Left lung (tissue), 10 donors: Measurements from ENCODE around the gene CRYBA2. TPM values are rescaled to one million over a fixed set of nuclear protein-coding genes. Genes with fewer than 3 reads are reported as not detected.

ENCODE experiments used
- ATAC-seq: fragments of 200-7000 bp; cut with Tn5 transposase; one replicate; pipeline ENCODE4 v1.9.1; 2020; ENCODE audit warnings: moderate library complexity
- DNase-seq, 4 donors: peaks; one replicate each; pipeline ENCODE4 v3.0.0-alpha.2; 2013 to 2020
- H3K27ac ChIP-seq, 2 donors: fragments of 200-600 bp; sonication (generic) in 1 of 2; one replicate each; pipeline versions ENCODE4 v1.5.0 to v1.8.0; 2020 to 2021
- H3K27me3 ChIP-seq, 2 donors: fragments of 200-600 bp; sonication (generic) in 1 of 2; one replicate each; pipeline versions ENCODE4 v1.5.0 to v1.8.0; 2020 to 2021
- H3K36me3 ChIP-seq, 2 donors: fragments of 200-600 bp; sonication (generic) in 1 of 2; one replicate each; pipeline versions ENCODE4 v1.5.0 to v1.8.0; 2020 to 2021
- H3K4me1 ChIP-seq, 2 donors: fragments of 200-600 bp; one replicate each; pipeline ENCODE4 v1.8.0; 2021
- H3K4me3 ChIP-seq, 2 donors: fragments of 200-600 bp; sonication (generic) in 1 of 2; one replicate each; pipeline versions ENCODE4 v1.5.0 to v1.8.0; 2020 to 2021; ENCODE audit warnings: mild to moderate bottlenecking in 1 of 2
- H3K9me3 ChIP-seq, 2 donors: fragments of 200-600 bp; sonication (generic) in 1 of 2; one replicate each; pipeline versions ENCODE4 v1.5.0 to v1.8.0; 2020 to 2021
- intact Hi-C, 2 donors: fragments of 100-400 bp; cut with DNase I; formaldehyde crosslinking; loops; one replicate each; pipeline versions ENCODE4 v1.11.2 to v1.14.2; 2022
- polyA plus RNA-seq, 6 donors: library from polyadenylated mRNA; unstranded; fragments of 120-200 nt; gene quantifications; one replicate each; pipeline ENCODE4 v1.2.1, GENCODE V29; 2013; ENCODE audit not compliant: insufficient read length in 6 of 6
- total RNA-seq, 2 donors: library from RNA; stranded (reverse); fragmentation: NEBNext Ultra II Directional; extraction: Animal tissue kit (Norgen Biotek cat#: 25700); gene quantifications; one replicate each; pipeline ENCODE4 v1.2.1, GENCODE V29; 2021
- TF ChIP-seq, protein P1 (sequence below), 2 donors: fragments of 200-600 bp; sonication (generic) in 1 of 2; IDR thresholded peaks; one replicate each; pipeline versions ENCODE4 v1.5.0 to v1.8.0; 2021; ENCODE audit warnings: antibody characterized with exemption in 2 of 2
- donor health status: DM: no; HTN: yes; CAD: no.
- donor health status: DM: no; HTN: no; CAD: no.

The CRYBA2 gene
- total and polyA plus RNA-seq, 8 donors: 0.22 TPM; not detected in 7

DNA sequence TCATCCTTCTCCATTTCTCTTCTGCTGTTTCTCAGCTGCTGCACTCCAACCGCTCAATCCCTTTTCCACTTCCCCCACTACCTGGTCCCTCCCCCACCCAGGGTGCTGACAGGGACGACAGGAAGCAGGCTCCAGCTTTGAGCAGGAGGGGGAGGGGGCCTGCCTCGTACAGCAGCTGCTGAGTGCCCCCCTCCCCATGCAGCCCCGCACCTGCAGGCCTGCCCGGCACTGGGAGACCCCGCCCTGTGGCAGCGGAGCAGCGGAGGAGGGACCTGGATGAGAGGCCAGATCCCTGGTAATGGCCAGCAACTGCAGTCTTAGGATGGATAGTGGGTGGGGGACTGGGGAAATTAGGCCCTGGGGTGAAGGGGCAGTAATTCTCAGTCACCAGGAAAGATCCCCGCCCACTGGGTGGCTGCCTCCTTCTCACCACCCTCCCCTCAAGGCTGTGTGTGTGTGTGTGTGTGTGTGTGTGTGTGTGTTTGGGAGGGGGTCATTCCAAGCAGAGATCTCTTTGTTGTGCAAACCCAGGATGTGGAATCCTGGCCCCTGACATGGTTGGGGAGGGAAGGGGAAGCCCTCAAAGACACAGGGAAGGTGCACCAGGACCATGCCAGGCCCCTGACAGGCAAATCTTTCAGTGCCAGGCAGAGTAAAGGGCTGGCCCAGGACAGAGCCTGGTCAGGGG is 6.8 kb upstream of the CRYBA2 start:
- Histone ChIP-seq H3K27me3 (peaks cover 51 to 100% of the 10 kb centered on the region in 2 donors), H3K4me1 (peaks cover 13 to 29% of the 10 kb centered on the region in 2 donors), H3K4me3 (no peak overlapping the region), H3K36me3 (no peaks in the 10 kb centered on the region), H3K9me3 (no peaks in the 10 kb centered on the region), H3K27ac (no peak overlapping the region)
- intact Hi-C loops: no loop called here
- DNase-seq (no peak), ATAC-seq (no peak)
- TF ChIP-seq, protein P1, sequence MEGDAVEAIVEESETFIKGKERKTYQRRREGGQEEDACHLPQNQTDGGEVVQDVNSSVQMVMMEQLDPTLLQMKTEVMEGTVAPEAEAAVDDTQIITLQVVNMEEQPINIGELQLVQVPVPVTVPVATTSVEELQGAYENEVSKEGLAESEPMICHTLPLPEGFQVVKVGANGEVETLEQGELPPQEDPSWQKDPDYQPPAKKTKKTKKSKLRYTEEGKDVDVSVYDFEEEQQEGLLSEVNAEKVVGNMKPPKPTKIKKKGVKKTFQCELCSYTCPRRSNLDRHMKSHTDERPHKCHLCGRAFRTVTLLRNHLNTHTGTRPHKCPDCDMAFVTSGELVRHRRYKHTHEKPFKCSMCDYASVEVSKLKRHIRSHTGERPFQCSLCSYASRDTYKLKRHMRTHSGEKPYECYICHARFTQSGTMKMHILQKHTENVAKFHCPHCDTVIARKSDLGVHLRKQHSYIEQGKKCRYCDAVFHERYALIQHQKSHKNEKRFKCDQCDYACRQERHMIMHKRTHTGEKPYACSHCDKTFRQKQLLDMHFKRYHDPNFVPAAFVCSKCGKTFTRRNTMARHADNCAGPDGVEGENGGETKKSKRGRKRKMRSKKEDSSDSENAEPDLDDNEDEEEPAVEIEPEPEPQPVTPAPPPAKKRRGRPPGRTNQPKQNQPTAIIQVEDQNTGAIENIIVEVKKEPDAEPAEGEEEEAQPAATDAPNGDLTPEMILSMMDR (IDR thresholded peaks at IDR 0.05): no peak

DNA sequence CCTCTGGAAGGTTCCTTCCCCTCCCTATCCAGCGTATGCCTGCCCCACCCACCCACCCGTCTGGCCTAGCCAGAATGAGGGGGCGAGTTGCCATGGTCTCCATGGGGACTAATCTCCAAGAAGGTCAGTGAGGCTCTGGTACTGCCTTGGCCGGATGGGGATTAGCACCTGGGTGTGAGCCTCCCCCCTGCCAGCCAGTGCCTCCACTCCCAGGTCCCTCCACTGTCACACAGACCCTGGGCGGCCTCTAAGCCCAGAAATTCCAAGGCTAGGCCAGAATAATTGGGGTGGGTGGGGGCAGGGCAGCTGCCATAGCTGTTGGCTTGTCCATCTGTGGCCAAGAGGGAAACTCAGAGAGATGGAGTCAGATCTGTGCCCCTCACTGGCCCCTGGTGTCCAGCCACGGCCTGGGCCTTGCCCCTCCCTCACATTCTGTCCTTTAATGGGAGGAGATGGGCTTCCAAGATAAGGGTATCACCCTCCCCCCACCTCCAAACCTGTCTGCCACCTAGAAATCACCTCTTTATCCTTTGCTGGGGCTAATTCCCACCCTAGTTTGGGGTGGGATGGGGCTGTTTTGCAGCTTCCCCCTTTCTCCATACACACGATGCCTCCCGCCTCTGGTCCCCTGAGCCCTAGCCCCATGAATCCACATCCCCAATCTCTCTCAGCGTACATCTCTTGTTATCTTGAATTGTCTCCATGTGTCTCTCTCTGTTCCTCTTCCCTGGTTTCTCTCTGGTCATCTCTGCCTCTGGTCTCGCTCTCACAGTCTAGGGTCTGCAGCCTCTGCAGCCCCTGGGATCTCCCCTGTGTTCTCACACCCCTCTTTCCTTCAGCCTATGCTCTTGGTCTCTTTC is 6.0 kb upstream of the CRYBA2 start:
- H3K9me3 ChIP-seq: no peaks in the 10 kb centered on the region
- no peaks in the 10 kb centered on the region for H3K36me3 ChIP-seq
- intact Hi-C loops: no loop called here
- DNase-seq: no peak
- no peak overlapping the region for H3K4me3 ChIP-seq
- ATAC-seq: no peak
- no peak overlapping the region for H3K27ac ChIP-seq
- TF ChIP-seq, protein P1 (IDR thresholded peaks at IDR 0.05): no peak
- H3K4me1 ChIP-seq: peaks cover 13 to 29% of the 10 kb centered on the region in 2 donors
- peaks cover 59 to 100% of the 10 kb centered on the region in 2 donors for H3K27me3 ChIP-seq

DNA sequence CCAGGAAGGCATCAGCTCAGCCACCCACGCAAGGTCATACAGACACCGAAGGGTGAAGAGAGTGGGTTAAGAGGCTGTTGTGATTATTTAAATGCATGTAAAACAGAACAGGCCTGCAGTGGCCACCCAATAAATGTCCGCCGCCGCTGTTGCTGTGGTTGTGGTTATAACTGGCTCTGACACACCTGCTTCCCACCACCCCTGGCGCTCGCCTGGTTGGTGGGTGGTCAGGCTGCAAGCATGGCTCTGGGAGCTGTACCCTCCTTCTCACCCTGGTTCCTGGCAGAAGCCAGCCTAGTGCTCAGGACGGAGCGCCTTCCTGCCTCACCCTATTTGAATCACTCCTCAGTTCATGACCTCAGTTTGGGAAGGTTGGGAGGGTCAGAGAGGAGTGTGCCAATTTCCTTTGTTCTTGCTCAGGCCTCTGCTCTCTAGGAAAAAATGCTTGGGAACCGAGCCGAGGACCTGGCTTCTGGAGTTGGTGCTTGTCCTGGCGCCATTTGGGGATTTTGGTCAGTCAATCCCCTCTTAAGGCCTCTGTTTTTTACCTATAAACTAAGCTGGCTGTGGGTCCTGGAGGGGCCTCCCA is 5.3 kb upstream of the CRYBA2 start:
- Histone ChIP-seq H3K9me3 (no peaks in the 10 kb centered on the region), H3K4me1 (peaks cover 18 to 37% of the 10 kb centered on the region in 2 donors), H3K27ac (no peak overlapping the region), H3K4me3 (no peak overlapping the region), H3K36me3 (no peaks in the 10 kb centered on the region), H3K27me3 (peaks cover 66 to 100% of the 10 kb centered on the region in 2 donors)
- DNase-seq (no peak), ATAC-seq (no peak)
- intact Hi-C loops: no loop called here
- TF ChIP-seq, protein P1 (IDR thresholded peaks at IDR 0.05): no peak

DNA sequence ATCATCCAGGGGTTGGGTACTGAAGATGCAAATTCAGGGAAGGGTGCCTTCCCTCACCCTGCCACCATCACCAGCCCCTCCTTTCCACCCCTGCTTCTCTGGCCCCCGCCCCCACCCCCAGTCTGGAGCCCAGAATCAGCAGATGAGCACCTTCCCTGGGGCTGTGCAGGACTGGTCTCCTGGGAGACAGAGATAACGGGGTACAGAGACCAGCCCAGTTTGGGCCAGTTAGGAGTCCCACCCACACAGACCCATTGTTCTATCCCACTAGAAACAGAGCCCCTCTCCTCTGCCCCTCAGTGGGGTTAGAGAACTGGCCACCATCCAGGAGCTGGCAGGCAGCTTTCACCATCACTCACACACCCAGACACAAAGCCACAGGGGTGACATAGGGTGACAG is 4.5 kb upstream of the CRYBA2 start:
- TF ChIP-seq, protein P1 (IDR thresholded peaks at IDR 0.05): no peak
- intact Hi-C loops: no loop called here
- Histone ChIP-seq H3K36me3 (no peaks in the 10 kb centered on the region), H3K9me3 (no peaks in the 10 kb centered on the region), H3K27ac (no peak overlapping the region), H3K4me3 (no peak overlapping the region), H3K4me1 (peaks cover 14 to 40% of the 10 kb centered on the region in 2 donors), H3K27me3 (peaks cover 66 to 100% of the 10 kb centered on the region in 2 donors)
- ATAC-seq: no peak
- DNase-seq: no peak

DNA sequence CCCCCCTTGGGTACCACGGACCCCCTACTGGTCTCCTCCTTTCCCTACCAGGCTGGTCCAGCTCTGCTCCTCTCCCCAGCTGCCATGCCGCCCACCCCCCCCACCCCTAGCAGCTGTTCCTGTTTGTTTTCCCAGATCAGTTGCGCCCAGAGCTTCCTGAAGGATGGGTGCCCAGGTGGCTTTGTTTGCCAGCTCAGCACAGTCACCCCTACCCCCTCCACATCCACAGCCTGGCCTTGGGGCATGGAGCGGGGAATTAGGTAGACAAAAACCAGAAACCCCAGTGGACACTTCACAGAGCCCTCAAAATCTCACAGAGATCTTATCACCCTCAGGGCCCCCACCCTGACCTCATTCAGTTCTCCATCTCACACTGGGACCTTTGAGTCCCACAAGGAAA is 3.7 kb upstream of the CRYBA2 start:
- H3K4me1 ChIP-seq: peaks cover 8 to 32% of the 10 kb centered on the region in 2 donors
- H3K36me3 ChIP-seq: no peaks in the 10 kb centered on the region
- H3K4me3 ChIP-seq: no peak overlapping the region
- TF ChIP-seq, protein P1 (IDR thresholded peaks at IDR 0.05): no peak
- DNase-seq (no peak), ATAC-seq (no peak)
- peaks cover 66 to 100% of the 10 kb centered on the region in 2 donors for H3K27me3 ChIP-seq
- intact Hi-C loops: no loop called here
- no peaks in the 10 kb centered on the region for H3K9me3 ChIP-seq
- H3K27ac ChIP-seq: no peak overlapping the region
